HG03097 (cell line): ENCODE results near the gene ASB3.
"Not testable (repeated sequence)": the region's sequence is repeated elsewhere in the genome, so short reads cannot be mapped to it uniquely, and the experiment has no call there.

ENCODE experiments used
- ATAC-seq: cut with Tn5 transposase; IDR thresholded peaks from one replicate; pipeline ENCODE4 v1.9.1; 2021; ENCODE audit not compliant: unreplicated experiment, low FRiP score

Gene ASB3

DNA sequence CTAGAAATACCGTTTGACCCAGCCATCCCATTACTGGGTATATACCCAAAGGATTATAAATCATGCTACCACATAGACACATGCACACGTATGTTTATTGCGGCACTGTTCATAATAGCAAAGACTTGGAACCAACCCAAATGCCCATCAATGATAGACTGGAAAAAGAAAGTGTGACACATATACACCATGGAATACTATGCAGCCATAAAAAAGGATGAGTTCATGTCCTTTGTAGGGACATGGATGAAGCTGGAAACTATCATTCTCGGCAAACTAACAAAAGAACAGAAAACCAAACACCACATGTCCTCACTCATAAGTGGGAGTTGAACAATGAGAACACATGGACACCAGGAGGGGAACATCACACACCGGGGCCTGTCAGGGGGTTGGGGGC lies 119.6 kb downstream of the ASB3 start:
- ATAC-seq: not testable (repeated sequence)

DNA sequence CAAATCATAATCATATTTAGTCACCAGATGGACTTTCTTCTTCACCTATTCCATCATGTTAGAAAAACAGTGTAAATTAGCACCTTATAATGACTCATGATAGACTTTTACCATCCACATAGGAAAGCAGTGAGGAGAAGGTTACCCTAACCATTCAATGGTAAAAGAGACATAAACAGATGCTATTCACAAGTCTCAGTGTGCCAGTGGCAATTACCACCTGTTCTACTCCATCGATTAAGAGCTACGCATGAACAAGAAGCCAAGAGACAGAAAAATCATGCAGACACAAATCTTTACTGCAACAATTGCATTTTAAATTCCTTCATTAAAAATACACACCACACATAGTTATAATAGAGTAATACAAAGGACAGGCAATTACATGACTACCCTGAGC lies 125.9 kb downstream of the ASB3 start:
- no peak for ATAC-seq

DNA sequence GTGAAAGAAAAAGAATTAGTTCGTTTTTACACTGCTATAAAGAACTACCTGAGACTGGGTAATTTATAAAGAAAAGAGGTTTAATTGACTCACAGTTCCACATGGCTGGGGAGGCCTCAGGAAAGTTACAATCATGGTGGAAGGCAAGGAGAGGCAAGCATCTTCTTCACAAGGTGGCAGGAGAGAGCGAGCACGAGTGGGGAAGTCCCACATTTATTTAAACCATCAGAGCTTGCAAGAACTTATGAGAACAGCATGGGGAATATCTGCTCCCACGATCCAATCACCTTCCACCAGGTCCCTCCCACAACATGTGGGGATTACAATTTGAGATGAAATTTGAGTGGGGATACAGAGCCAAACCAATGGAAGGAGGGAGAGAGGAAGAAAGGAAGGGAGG lies 128.3 kb downstream of the ASB3 start:
- not testable (repeated sequence) for ATAC-seq

DNA sequence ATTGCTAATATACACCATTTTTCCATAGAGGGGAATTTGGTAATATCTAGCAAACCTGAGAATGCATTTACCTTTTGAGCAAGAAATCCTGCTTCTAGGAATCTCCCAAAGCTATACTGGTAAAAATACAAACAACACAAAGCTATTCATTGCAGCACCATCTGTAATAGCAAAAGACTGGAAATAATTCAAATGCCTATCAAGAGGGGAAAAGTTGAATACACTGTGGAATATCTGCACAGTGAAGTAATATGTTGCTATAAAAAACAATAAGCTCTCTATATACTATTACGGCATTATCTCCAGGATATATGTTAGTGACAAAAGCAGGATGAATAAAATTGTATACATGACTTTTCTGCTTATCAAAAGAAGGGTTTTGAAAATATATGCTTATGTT lies 131.5 kb downstream of the ASB3 start:
- ATAC-seq: no peak

DNA sequence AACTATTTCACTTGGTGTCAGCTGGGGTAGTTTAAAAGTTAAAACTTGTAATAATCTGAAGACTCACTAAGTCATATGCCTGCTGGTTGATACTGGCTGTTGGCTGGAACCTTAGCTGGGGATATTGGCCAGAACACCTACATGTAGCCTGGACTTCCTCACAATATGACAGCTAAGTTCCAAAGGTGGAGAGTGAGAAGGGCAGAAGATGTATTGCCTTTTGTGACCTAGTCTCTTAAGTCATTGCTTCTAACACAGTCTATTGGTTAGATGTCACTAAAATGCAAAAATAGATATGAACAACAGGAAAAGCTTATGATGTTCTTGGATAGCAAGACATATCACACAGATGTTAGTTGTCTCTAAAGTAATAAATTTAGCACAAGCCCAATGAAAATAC lies 132.4 kb downstream of the ASB3 start:
- ATAC-seq: no peak

DNA sequence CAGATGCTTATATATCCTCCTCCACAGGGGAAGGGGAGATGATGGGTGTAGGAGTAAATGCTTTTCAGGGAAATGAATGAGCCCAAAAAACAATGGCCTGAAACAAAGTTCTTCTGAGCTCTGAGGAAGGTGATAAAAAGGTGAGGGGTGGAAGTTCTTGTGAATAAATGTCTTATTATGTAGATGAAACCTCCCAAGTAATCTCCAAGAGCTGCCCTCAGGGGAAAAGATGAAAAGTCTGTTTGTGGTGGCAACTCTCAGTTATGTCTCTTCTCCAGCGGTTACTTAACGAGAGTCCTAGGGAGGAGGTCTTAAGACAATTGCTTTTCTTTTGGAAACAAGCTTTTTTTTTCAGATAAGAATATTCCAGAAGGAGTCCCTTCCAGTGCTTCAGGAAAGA lies 134.6 kb downstream of the ASB3 start:
- no peak for ATAC-seq

DNA sequence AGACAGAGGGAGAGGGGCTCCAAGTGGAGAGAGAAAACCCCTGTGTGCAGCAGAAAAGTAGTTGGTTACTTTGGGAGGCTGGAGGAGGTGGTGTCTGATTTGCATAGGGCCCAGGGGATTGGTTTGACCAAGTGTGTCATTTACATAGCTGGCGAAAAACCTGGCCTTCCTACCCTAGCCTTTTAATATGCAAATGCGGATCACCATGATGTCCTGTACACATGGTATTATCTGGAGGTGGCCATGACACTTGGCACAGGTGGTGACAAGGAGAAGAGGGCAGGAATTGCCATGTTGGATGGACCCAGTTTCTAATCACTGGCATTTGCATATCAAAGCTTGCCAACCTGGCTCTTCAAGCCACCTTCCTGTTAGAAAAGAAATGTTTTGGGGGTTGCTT lies 140.0 kb downstream of the ASB3 start:
- ATAC-seq: no peak

DNA sequence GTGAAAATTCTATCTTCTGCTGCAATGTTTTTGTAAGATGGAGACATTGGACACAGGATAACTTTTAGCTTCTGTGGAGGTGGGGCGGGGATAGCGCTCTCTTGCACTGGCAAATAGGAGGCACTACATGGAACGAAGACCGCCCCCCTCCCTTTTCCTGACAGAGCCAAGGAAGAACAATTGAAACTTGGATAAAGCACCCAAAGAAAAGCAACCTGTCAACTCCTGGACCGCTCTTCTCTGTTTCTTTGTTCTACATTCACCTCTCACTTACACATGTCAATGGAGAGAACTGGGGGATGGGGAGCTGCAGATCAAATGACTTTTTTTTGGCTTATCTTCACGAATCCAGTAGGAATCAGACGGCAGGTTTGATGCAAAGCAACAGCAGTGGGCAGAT lies 145.5 kb downstream of the ASB3 start:
- no peak for ATAC-seq

DNA sequence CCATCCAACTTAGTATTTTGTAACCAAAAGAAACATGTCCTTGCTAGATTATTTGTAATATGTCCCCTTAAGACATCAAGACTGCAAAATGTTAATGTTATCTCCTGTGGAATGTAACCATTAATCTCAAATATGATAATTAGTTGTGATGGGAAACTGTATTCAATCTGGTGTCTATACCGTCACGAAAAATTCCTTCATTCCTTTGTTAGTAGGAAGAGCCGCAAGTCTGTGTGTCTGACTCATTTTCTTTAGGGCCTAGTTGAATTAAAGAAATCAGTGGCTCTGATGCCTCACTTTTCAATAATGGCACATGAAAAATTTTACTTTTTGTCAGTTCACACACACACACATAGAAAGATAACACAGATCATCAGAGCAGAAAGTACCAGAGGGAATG lies 146.3 kb downstream of the ASB3 start:
- ATAC-seq: no peak

DNA sequence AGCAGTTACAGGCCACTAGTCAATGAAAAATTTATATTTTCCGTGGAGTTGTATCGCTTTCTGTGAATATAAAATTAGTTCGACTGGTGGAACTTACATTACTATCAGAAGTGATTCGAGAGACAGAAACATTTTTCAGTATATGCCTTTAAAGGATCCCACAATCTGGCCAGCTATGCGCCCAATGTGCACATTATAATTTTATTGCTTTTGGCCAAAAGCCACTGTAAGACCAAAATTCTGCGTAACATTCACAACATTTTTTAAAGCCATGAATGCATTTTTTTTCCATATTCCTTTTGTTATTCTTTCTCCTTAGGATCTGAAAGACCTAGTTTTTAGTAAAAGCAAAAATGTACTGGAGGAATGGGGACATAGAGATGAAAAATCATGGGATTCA lies 150.2 kb downstream of the ASB3 start:
- no peak for ATAC-seq

DNA sequence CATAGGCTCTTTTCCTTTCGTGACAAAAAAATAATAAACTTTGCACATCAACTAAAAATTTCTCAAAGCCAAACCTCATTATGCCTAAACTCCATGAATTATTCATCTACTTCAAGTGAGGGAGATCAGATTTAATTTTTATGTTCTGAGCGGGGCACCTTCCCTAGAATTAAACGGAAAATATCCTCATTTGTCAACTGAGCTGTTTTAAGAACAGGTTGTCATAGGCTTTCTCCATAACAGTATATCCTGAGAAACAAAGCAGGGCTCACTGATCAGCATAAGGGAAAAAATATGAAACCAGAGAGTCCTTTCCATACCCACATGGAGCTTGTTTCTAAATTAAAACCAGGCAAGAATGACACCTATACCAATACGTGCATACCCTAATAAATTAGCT lies 150.6 kb downstream of the ASB3 start:
- ATAC-seq: no peak

DNA sequence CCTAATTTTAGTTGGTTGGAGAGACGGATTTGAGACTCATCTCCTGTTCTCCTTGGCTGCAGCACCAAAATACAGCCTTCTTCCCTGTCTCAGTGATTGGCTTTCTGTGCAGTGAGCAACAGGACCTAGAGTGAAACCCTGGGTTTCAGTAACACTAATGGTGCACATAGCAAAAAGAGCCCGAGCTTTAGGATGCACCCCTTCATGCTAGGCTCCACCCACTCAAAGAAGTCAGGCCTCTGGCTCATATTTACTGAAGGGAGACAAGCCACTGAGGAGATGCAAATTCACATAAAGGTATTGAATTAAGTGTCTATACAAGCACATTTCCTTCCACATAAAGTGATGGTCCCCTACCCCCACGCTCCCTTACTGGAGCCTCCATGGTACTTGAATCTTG lies 151.1 kb downstream of the ASB3 start:
- ATAC-seq: no peak

DNA sequence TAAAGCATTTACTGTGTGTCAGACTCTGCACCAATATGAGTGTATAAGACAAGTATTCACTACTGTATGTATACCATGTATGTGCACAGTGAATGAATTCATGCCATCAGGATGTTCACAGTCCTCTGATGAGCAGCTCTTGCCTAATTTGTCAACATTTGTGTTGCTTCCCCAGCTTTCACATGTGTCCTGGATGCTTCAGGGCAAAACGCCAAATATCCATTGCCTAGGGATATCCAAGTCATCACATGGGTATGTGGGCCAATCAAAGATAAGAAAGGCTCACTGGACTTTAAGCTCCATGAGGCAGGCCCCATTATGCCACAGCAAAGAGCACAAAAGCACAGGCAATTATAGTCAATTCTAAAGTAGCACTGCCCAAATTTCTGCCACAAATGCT lies 153.3 kb downstream of the ASB3 start:
- ATAC-seq: no peak

DNA sequence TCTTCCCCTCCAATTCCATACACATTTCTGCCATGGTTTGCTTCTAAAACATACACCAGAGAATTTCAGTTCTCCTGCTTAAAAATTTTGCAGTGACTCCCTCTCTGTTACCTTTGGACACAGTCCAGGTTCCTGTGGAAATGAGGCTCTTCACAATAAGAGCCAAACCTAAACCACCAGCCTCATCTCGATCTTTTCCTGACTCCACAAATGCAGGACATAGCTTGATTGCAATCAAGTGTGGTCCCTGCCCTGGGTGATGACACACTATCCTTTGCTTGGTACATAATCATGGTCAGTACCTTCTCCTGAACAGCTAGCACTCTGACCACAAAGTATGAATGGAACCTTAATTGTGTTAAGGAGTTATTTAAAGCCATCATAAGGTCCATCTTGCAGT lies 154.0 kb downstream of the ASB3 start:
- ATAC-seq: no peak

DNA sequence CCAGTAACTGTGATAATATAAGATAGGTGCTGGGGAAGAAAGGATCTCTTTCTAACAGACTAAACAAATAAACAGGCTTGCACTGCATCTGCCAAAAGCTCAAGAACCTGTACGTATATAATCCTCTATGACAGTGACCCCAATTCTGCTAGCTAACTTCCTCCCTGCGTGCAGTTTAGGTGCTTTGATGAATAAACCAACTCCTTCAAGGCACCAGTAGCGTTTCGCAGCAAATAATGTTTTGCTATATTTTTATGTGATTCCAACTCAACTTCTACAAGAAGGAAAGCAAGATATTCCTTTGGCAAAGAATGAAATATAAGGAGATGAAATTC lies 154.7 kb downstream of the ASB3 start:
- no peak for ATAC-seq

DNA sequence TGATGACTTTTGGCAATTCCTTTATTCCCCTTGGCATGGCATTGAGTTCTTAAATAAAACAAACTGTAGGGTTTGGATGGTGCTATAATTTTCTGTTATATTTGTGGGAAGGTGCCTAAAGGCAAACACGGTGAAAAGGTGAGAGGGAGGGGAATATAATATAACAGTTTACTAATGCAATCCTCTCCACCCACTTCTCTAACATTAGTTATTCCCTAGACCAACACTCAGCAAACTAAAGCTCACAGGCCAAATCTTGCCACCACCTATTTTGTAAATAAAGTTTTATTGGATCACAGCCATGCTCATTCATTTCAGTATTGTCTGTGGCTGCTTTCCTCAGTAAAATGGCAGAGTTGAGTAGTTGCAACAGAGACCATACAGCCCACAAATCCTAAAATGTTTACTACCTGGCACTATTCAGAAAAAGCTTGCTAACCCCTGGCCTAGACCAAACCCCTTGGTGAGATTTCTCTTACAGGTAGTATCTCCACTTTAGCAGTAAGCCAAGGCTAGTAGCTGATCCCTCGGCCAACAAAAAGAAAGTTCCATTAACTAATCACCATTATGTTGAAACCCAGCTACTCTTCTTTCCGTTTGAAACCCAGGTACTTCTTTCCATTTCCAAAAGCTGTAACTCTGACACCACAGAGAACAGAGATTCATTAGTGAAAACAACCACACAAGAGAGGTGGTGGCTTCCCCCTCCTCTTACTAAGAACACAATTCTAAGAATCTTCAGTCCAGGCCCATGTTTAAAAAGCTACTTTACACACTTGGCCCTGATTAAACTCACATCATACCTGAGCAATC lies 155.2 kb downstream of the ASB3 start:
- ATAC-seq: no peak

DNA sequence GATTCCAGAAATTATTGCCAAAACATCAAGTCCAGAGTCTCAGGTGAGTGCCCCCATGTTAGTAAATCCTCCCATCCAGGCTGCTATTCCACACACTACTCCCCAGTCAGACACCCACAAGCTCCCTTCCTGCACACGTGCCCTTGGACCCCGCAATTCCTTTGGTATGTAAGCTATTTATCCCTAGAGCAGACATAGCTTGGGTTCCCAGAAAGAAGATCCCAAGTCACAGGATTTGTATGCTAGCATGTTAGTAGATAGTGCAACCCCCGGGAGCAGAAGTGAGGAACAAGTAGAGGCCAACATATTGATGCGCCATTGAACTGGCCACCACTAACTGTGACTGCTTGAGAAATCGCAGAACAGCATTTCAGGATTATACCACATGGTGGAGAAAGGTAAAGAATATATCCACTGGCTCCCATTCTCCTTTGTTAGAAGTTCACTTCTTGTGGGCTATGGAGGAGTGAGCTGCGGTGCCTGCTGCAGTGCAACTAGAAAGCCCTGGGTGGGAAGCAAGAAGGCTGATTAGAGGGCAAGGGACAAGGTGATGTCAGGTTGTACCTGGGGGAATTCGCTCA lies 156.6 kb downstream of the ASB3 start:
- ATAC-seq: no peak

DNA sequence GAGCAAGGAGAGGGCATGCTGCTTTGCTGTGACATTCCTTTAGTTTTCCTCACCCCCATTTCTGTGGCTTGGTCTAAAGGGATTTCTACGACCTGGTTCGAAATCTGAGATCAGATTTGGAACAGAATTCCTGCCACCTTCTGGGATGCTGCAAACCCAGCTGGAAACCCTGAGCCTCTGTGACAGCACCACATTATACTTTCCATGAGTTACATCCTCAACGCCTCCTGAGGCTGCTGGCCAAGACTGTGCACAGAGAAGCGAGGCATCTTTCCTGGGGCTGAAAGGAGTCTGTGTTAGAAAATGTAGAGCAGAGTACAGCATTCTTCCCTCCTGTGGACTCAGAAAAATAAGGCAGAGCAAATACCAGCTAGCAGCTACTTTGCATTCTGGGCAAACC lies 157.3 kb downstream of the ASB3 start:
- ATAC-seq: no peak

DNA sequence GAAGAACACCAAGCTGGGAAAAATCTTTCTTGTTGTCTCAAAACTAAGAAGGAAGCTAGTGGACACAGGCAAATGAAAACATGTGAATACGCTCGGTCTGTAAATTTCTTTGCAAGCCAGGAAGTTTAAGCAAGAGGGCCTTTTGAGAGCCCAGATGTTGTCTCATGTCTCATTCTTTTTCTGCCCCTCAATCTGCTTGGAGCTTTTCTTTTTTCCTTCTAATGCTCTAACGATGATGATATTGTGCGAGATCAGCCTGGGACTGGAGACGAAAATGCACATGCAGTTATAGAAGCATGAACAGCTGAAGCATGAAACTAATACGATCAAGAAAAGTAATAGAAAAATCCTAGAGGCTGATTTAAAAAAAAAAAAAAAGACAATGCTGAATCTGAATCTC lies 157.8 kb downstream of the ASB3 start:
- no peak for ATAC-seq

DNA sequence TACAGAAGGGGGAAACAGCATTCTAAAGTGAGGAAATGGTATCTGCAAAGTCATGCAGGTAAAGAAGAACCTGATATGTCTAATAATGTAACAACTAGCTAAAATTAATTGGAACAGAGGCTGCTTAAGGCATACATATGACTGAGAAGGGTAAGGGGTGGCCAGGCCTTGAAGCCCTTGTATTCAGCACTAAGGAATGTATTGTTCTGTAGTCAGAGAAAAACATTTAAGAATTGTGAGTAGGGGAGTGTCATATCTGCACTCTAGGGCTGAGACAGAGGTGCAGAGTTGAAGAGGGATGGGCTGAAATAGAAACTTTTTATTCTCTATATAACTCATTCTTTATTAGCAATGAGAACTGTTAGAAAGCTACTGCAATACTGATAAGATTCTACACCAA lies 164.6 kb downstream of the ASB3 start:
- ATAC-seq: no peak

DNA sequence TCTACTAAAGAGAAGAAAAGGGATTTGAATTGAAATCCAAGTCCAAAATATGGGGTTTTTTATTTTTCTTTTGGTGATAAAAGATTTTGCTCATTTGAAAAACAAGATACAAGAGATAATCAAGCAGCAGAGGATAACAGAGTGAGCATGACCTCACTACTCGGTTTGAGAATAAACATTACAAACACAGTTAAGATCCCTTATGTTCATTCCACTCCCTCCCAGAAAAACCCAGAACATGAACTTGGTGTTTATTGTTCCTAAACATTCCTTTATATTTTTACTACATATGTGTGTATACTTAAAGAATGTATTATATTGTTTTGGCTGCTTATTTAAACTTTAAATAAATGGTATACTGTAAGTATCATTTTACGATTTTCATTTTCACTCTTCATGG lies 165.8 kb downstream of the ASB3 start:
- ATAC-seq: no peak
